HepG2 (cell line): ENCODE results near the gene WDCP. TPM values are rescaled to one million over a fixed set of nuclear protein-coding genes. Genes with fewer than 3 reads are reported as not detected.

ENCODE experiments used
- CEBPB ChIP-seq: IDR thresholded peaks from 2 replicates; pipeline ENCODE4 v1.6.1; 2011; ENCODE audit warnings: low read depth, low read length, improper control_type of control experiment, borderline replicate concordance
- DDIT3 ChIP-seq: sonication (generic); formaldehyde crosslinking; IDR thresholded peaks from 2 replicates; pipeline ENCODE4 v1.4.0; 2020; ENCODE audit warnings: mild to moderate bottlenecking, missing genetic modification reagents
- HMGXB3 ChIP-seq: sonication (generic); formaldehyde crosslinking; IDR thresholded peaks from 2 replicates; pipeline ENCODE4 v1.4.0; 2020; ENCODE audit warnings: missing genetic modification reagents, borderline replicate concordance
- JDP2 ChIP-seq: sonication (generic); formaldehyde crosslinking; IDR thresholded peaks from 2 replicates; pipeline ENCODE4 v1.8.1; 2022; ENCODE audit warnings: missing genetic modification reagents, borderline replicate concordance
- NCOR1 ChIP-seq: fragments of 200-600 bp; sonication (generic); IDR thresholded peaks from 2 replicates; pipeline ENCODE4 v1.7.0; 2017; ENCODE audit warnings: antibody characterized with exemption, low read length, borderline replicate concordance
- PRPF4 ChIP-seq: fragments of 200-400 bp; formaldehyde crosslinking; IDR thresholded peaks from 2 replicates; pipeline ENCODE4 v1.6.1; 2016; ENCODE audit warnings: low read length, low read depth; ENCODE audit not compliant: poor library complexity, severe bottlenecking
- RNF2 ChIP-seq: fragments of 450-650 bp; conservative IDR thresholded peaks from 2 replicates; pipeline ENCODE4 v1.6.1; 2016; ENCODE audit warnings: low read depth
- SRF ChIP-seq: IDR thresholded peaks from 2 replicates; pipeline ENCODE4 v1.6.1; 2011; ENCODE audit warnings: mild to moderate bottlenecking, low read depth, low read length, moderate library complexity
- SRSF4 ChIP-seq: fragments of 200-400 bp; formaldehyde crosslinking; IDR thresholded peaks from one replicate; pipeline ENCODE4 v1.6.1; 2018; ENCODE audit warnings: mild to moderate bottlenecking, low read depth, low read length, moderate library complexity; ENCODE audit not compliant: poor library complexity, severe bottlenecking
- TFAP4 ChIP-seq: sonication (generic); IDR thresholded peaks from 2 replicates; pipeline ENCODE4 v1.6.1; 2016; ENCODE audit warnings: low read depth, borderline replicate concordance
- ZMYM2 ChIP-seq: sonication (generic); formaldehyde crosslinking; IDR thresholded peaks from 2 replicates; pipeline ENCODE4 v1.8.0; 2022; ENCODE audit warnings: mild to moderate bottlenecking, missing genetic modification reagents
- ZNF160 ChIP-seq: sonication (generic); formaldehyde crosslinking; IDR thresholded peaks from 2 replicates; pipeline ENCODE4 v1.8.0; 2022; ENCODE audit warnings: mild to moderate bottlenecking, inconsistent platforms, missing genetic modification reagents
- ZNF281 ChIP-seq: sonication (generic); formaldehyde crosslinking; IDR thresholded peaks from 2 replicates; pipeline ENCODE4 v1.4.0; 2020; ENCODE audit warnings: missing genetic modification reagents, borderline replicate concordance
- ZNF414 ChIP-seq: sonication (generic); formaldehyde crosslinking; IDR thresholded peaks from 2 replicates; pipeline ENCODE4 v1.5.0; 2020; ENCODE audit warnings: missing genetic modification reagents
- ZNF446 ChIP-seq: sonication (generic); formaldehyde crosslinking; IDR thresholded peaks from 2 replicates; pipeline ENCODE4 v1.5.0; 2020; ENCODE audit warnings: mild to moderate bottlenecking, missing genetic modification reagents
- ZNF670 ChIP-seq: sonication (generic); formaldehyde crosslinking; IDR thresholded peaks from 2 replicates; pipeline ENCODE4 v1.8.0; 2022; ENCODE audit warnings: mild to moderate bottlenecking, missing genetic modification reagents, borderline replicate concordance
- ZNF672 ChIP-seq: sonication (generic); formaldehyde crosslinking; IDR thresholded peaks from 2 replicates; pipeline ENCODE4 v1.8.1; 2022; ENCODE audit warnings: missing genetic modification reagents
- ZNF713 ChIP-seq: sonication (generic); formaldehyde crosslinking; IDR thresholded peaks from 2 replicates; pipeline ENCODE4 v1.4.0; 2020; ENCODE audit warnings: mild to moderate bottlenecking, missing genetic modification reagents
- ZNF737 ChIP-seq: sonication (generic); formaldehyde crosslinking; IDR thresholded peaks from 2 replicates; pipeline ENCODE4 v1.5.0; 2020; ENCODE audit warnings: missing genetic modification reagents, mild to moderate bottlenecking, borderline replicate concordance
- ZNF792 ChIP-seq: IDR thresholded peaks from 2 replicates; pipeline ENCODE4 v1.6.1; 2016
- polyA plus RNA-seq, 8 experiments: library from polyadenylated mRNA; depleted of rRNA in 3 of 8; stranded (reverse) in 7 of 8; unstranded in 1 of 8; fragments of >200 nt; fragmentation: Illumina TruSeq in 4 of 8; extraction: Trizol in 4 of 8; gene quantifications; 2 replicates each; pipeline versions ENCODE4 v1.2.1 to v1.2.3, GENCODE V29; 2011 to 2016; ENCODE audit warnings: low read depth in 4 of 8, missing spikeins in 1 of 8, mixed read lengths in 1 of 8; ENCODE audit not compliant: insufficient read depth in 1 of 8
- total RNA-seq, 5 experiments: library from RNA; depleted of rRNA; stranded (reverse); fragments of >200 nt; fragmentation: Illumina TruSeq; extraction: Trizol; gene quantifications; 2 replicates each; pipeline ENCODE4 v1.2.3, GENCODE V29; 2016; ENCODE audit warnings: low read depth in 1 of 5

Gene WDCP
- total and polyA plus RNA-seq, 2 of the 13 experiments (the other 11 are each of a cell fraction or from before 2014, with no cell fraction given) = 17.4 to 22.6 TPM

GRCh38 chr2:24084386-24085199, 37.4 kb upstream of the WDCP start, which contains the start of gene TP53I3 (continued):
- TF ChIP-seq PRPF4 (no peak), ZNF160 (CRISPR knock-in tag) (peak; percentile 39; the same call in 1 of the 2 replicates), DDIT3 (CRISPR knock-in tag) (no peak), SRSF4 (no peak), ZNF446 (no peak), ZNF713 (CRISPR knock-in tag) (0 out of 2 replicates have a peak, but pooled peaks have one; percentile 13), ZNF414 (CRISPR knock-in tag) (no peak), ZNF672 (CRISPR knock-in tag) (0 out of 2 replicates have a peak, but pooled peaks have one; percentile 60), ZNF792 (peak; percentile 56), CEBPB (no peak), TFAP4 (0 out of 2 replicates have a peak, but pooled peaks have one; percentile 32), SRF (0 out of 2 replicates have a peak, but pooled peaks have one; percentile 10), RNF2 (no peak), ZNF737 (CRISPR knock-in tag) (no peak), HMGXB3 (CRISPR knock-in tag) (0 out of 2 replicates have a peak, but pooled peaks have one; percentile 40), ZNF281 (CRISPR knock-in tag) (no peak; the same call in 1 of the 2 replicates), ZMYM2 (CRISPR knock-in tag) (no peak), ZNF670 (peak; percentile 78; the same call in 1 of the 2 replicates), NCOR1 (no peak), JDP2 (CRISPR knock-in tag) (no peak)
